Measurements from ENCODE around the gene HIPK3.
"Not testable (repeated sequence)": the region's sequence is repeated elsewhere in the genome, so short reads cannot be mapped to it uniquely, and the experiment has no call there.

Gene HIPK3

GRCh38 chr11:33257160-33257896, at the start of gene HIPK3:
HIPK3 (plus strand) TSS chr11:33257381.
- in situ Hi-C loops (cut with HindIII; ENCODE audit: low sequenced_read_pairs), result loop anchor here (5.0 kb wide), 1 partner anchor 35 kb away; no protein-coding TSS in a partner anchor

GRCh38 chr11:33207408-33207985, 49.7 kb upstream of the HIPK3 start:
- in situ Hi-C loops (cut with HindIII; ENCODE audit: low sequenced_read_pairs), result no loop called here

- in situ Hi-C loops (cut with HindIII; ENCODE audit: low sequenced_read_pairs), result no loop called here
Measured at GRCh38 chr11:33208150-33208549, 49.0 kb upstream of the HIPK3 start.

- in situ Hi-C loops (cut with HindIII; ENCODE audit: low sequenced_read_pairs), result no loop called here
Measured at GRCh38 chr11:33211153-33211552, 46.0 kb upstream of the HIPK3 start.

GRCh38 chr11:33211580-33211979, 45.6 kb upstream of the HIPK3 start:
- in situ Hi-C loops (cut with HindIII; ENCODE audit: low sequenced_read_pairs), result no loop called here

- in situ Hi-C loops (cut with HindIII; ENCODE audit: low sequenced_read_pairs), result no loop called here
Measured at GRCh38 chr11:33214187-33214586, 43.0 kb upstream of the HIPK3 start.

- in situ Hi-C loops (cut with HindIII; ENCODE audit: low sequenced_read_pairs), result no loop called here
Measured at GRCh38 chr11:33214767-33215166, 42.4 kb upstream of the HIPK3 start.

GRCh38 chr11:33216676-33217075, 40.5 kb upstream of the HIPK3 start:
- in situ Hi-C loops (cut with HindIII; ENCODE audit: low sequenced_read_pairs), result not testable (repeated sequence)

GRCh38 chr11:33222052-33222750, 35.0 kb upstream of the HIPK3 start:
- in situ Hi-C loops (cut with HindIII; ENCODE audit: low sequenced_read_pairs), result loop anchor here (5.0 kb wide), 1 partner anchor 35 kb away; the partner anchor contains the start of gene HIPK3

- in situ Hi-C loops (cut with HindIII; ENCODE audit: low sequenced_read_pairs), result no loop called here
Measured at GRCh38 chr11:33225371-33225770, 31.8 kb upstream of the HIPK3 start.

- in situ Hi-C loops (cut with HindIII; ENCODE audit: low sequenced_read_pairs), result no loop called here
Measured at GRCh38 chr11:33227578-33228261, 29.5 kb upstream of the HIPK3 start.

- in situ Hi-C loops (cut with HindIII; ENCODE audit: low sequenced_read_pairs), result no loop called here
Measured at GRCh38 chr11:33234397-33235190, 22.6 kb upstream of the HIPK3 start.

GRCh38 chr11:33237039-33237597, 20.1 kb upstream of the HIPK3 start:
- in situ Hi-C loops (cut with HindIII; ENCODE audit: low sequenced_read_pairs), result no loop called here

GRCh38 chr11:33242575-33242974, 14.6 kb upstream of the HIPK3 start:
- in situ Hi-C loops (cut with HindIII; ENCODE audit: low sequenced_read_pairs), result no loop called here

GRCh38 chr11:33243654-33244053, 13.5 kb upstream of the HIPK3 start:
- in situ Hi-C loops (cut with HindIII; ENCODE audit: low sequenced_read_pairs), result not testable (repeated sequence)

- in situ Hi-C loops (cut with HindIII; ENCODE audit: low sequenced_read_pairs), result no loop called here
Measured at GRCh38 chr11:33248416-33248971, 8.7 kb upstream of the HIPK3 start.

- in situ Hi-C loops (cut with HindIII; ENCODE audit: low sequenced_read_pairs), result loop anchor here (5.0 kb wide), 1 partner anchor 34 kb away; no protein-coding TSS in a partner anchor
Measured at GRCh38 chr11:33256031-33256812, 959 bp upstream of the HIPK3 start.

GRCh38 chr11:33256813-33257159, 395 bp upstream of the HIPK3 start:
- in situ Hi-C loops (cut with HindIII; ENCODE audit: low sequenced_read_pairs), result loop anchor here (5.0 kb wide), 1 partner anchor 34 kb away; no protein-coding TSS in a partner anchor
